H1 (cell line): ENCODE measurements around the gene CGB2. TPM values are rescaled to one million over a fixed set of nuclear protein-coding genes. Genes with fewer than 3 reads are reported as not detected.

ENCODE experiments used
- CTCF ChIA-PET: fragments of 300-600 bp; sonication (Branson Sonifier 250); formaldehyde crosslinking; loops from one replicate; lab custom pipeline; 2021; ENCODE audit not compliant: partially characterized antibody; lab: Charles Lee
- POLR2A ChIA-PET: fragments of 300-600 bp; sonication (Branson Sonifier 250); formaldehyde crosslinking; loops from one replicate; lab custom pipeline; 2021; ENCODE audit warnings: inconsistent platforms; ENCODE audit not compliant: partially characterized antibody; lab: Charles Lee
- DNase-seq, 2 experiments: peaks; one replicate each; pipeline versions ENCODE4 v3.0.0 to v3.0.0-alpha.2; 2010 to 2022; ENCODE audit warnings: low spot score in 2 of 2, low read depth in 1 of 2, mixed read lengths in 1 of 2
- FAIRE-seq: peaks from 2 replicates; lab custom pipeline; 2011; peaks lifted over from hg19 to GRCh38; lab: Jason Lieb, UNC
- H2AFZ ChIP-seq: 2 replicates; pipeline ENCODE4 v1.8.1; 2012; ENCODE audit warnings: low read length, inconsistent platforms
- H2AK5ac ChIP-seq: 2 replicates; pipeline ENCODE4 v1.6.1; 2013; ENCODE audit warnings: low read depth, low read length
- H2BK120ac ChIP-seq: replicated peaks from 2 replicates; pipeline ENCODE3; 2013; ENCODE audit warnings: low read depth, low read length, inconsistent platforms
- H2BK12ac ChIP-seq: 2 replicates; pipeline ENCODE4 v1.6.1; 2013; ENCODE audit warnings: low read depth, low read length
- H2BK15ac ChIP-seq: 2 replicates; pipeline ENCODE4 v1.6.1; 2013; ENCODE audit warnings: low read length
- H2BK20ac ChIP-seq: 2 replicates; pipeline ENCODE4 v1.6.1; 2013; ENCODE audit warnings: low read length
- H2BK5ac ChIP-seq: 2 replicates; pipeline ENCODE4 v1.6.1; 2013; ENCODE audit warnings: low read depth, low read length
- H3K14ac ChIP-seq: 2 replicates; pipeline ENCODE4 v1.6.1; 2013; ENCODE audit warnings: inconsistent platforms; ENCODE audit not compliant: insufficient read length
- H3K18ac ChIP-seq: 2 replicates; pipeline ENCODE4 v1.6.1; 2013; ENCODE audit warnings: low read length; ENCODE audit errors: extremely low read depth
- H3K23ac ChIP-seq: 2 replicates; pipeline ENCODE4 v1.6.1; 2013; ENCODE audit warnings: inconsistent platforms; ENCODE audit not compliant: insufficient read length
- H3K23me2 ChIP-seq: 2 replicates; pipeline ENCODE4 v1.6.1; 2013; ENCODE audit warnings: low read depth, low read length
- H3K27ac ChIP-seq: 2 replicates; pipeline ENCODE4 v1.6.1; 2011; ENCODE audit warnings: low read depth, low read length, inconsistent platforms
- H3K27me3 ChIP-seq, 4 experiments: replicated peaks in 1 of 4; 1 replicate in 1 of 4; 2 replicates in 3 of 4; pipeline versions ENCODE4 v1.6.1 to v1.8.1; 2011 to 2013; ENCODE audit warnings: low read length in 3 of 4, mild to moderate bottlenecking in 3 of 4, inconsistent platforms in 2 of 4, mixed read lengths in 2 of 4, moderate library complexity in 1 of 4; ENCODE audit not compliant: control insufficient read depth in 3 of 4, insufficient read depth in 3 of 4; ENCODE audit errors: extremely low read depth in 1 of 4
- H3K36me3 ChIP-seq, 4 experiments: 2 replicates each; pipeline versions ENCODE4 v1.6.1 to v1.8.1; 2011 to 2013; ENCODE audit warnings: mild to moderate bottlenecking in 4 of 4, low read length in 3 of 4, moderate library complexity in 2 of 4, control low read depth in 1 of 4, inconsistent platforms in 1 of 4; ENCODE audit not compliant: insufficient read depth in 4 of 4, control insufficient read depth in 2 of 4
- H3K4ac ChIP-seq: replicated peaks from 2 replicates; pipeline ENCODE3; 2013; ENCODE audit warnings: low read length, low read depth, mixed read lengths, inconsistent platforms; ENCODE audit not compliant: insufficient read length
- H3K4me1 ChIP-seq, 4 experiments: replicated peaks in 1 of 4; 1 replicate in 1 of 4; 2 replicates in 3 of 4; pipeline versions ENCODE4 v1.6.1 to v1.8.1; 2011 to 2013; ENCODE audit warnings: low read length in 3 of 4, inconsistent platforms in 2 of 4, mixed read lengths in 1 of 4; ENCODE audit not compliant: insufficient read depth in 4 of 4, control insufficient read depth in 3 of 4
- H3K4me2 ChIP-seq, 2 experiments: 2 replicates each; pipeline versions ENCODE4 v1.6.1 to v1.8.1; 2011 to 2013; ENCODE audit warnings: low read depth in 2 of 2, low read length in 2 of 2, control low read depth in 1 of 2, inconsistent platforms in 1 of 2, mild to moderate bottlenecking in 1 of 2; ENCODE audit not compliant: insufficient read depth in 1 of 2
- H3K4me3 ChIP-seq, 4 experiments: fragments of 200-600, 300-600 bp in 1 of 4; sonication (generic), shearing (Covaris generic), sonication (Bioruptor Twin) in 1 of 4; 2 replicates each; pipeline versions ENCODE4 v1.5.1 to v1.8.1; 2011 to 2016; ENCODE audit warnings: low read length in 4 of 4, low read depth in 3 of 4, control low read depth in 2 of 4, inconsistent platforms in 2 of 4, mild to moderate bottlenecking in 2 of 4, mixed read lengths in 1 of 4, moderate library complexity in 1 of 4; ENCODE audit not compliant: insufficient read depth in 2 of 4; ENCODE audit errors: extremely low read depth in 1 of 4
- H3K56ac ChIP-seq: replicated peaks from 2 replicates; pipeline ENCODE3; 2013; ENCODE audit warnings: low read depth, mild to moderate bottlenecking, mixed read lengths, low read length, inconsistent platforms; ENCODE audit not compliant: insufficient read length
- H3K79me1 ChIP-seq: 2 replicates; pipeline ENCODE4 v1.6.1; 2013; ENCODE audit warnings: low read depth, low read length, control low read depth
- H3K79me2 ChIP-seq, 2 experiments: 2 replicates each; pipeline versions ENCODE4 v1.6.1 to v1.8.1; 2012 to 2013; ENCODE audit warnings: low read length in 2 of 2, mild to moderate bottlenecking in 2 of 2, inconsistent platforms in 1 of 2; ENCODE audit not compliant: insufficient read depth in 2 of 2, control insufficient read depth in 1 of 2
- H3K9ac ChIP-seq, 4 experiments: replicated peaks in 1 of 4; 1 replicate in 1 of 4; 2 replicates in 3 of 4; pipeline versions ENCODE4 v1.6.1 to v1.8.1; 2011 to 2013; ENCODE audit warnings: low read depth in 3 of 4, low read length in 3 of 4, control low read depth in 2 of 4, mild to moderate bottlenecking in 2 of 4, moderate library complexity in 2 of 4, inconsistent platforms in 1 of 4; ENCODE audit errors: extremely low read depth in 1 of 4
- H3K9me3 ChIP-seq, 2 experiments: 2 replicates each; pipeline versions ENCODE4 v1.6.1 to v1.8.1; 2012 to 2013; ENCODE audit warnings: mild to moderate bottlenecking in 2 of 2, moderate library complexity in 2 of 2, control low read depth in 1 of 2, inconsistent platforms in 1 of 2, low read depth in 1 of 2, low read length in 1 of 2, mixed read lengths in 1 of 2; ENCODE audit not compliant: insufficient read depth in 2 of 2
- H4K20me1 ChIP-seq, 2 experiments: replicated peaks in 1 of 2; 2 replicates each; pipeline versions ENCODE3 to v1.8.1; 2011 to 2013; ENCODE audit warnings: inconsistent platforms in 2 of 2, low read length in 2 of 2, mild to moderate bottlenecking in 1 of 2; ENCODE audit not compliant: insufficient read depth in 2 of 2, control insufficient read depth in 1 of 2
- H4K5ac ChIP-seq: 2 replicates; pipeline ENCODE4 v1.6.1; 2013; ENCODE audit warnings: low read length, low read depth, mixed read lengths, inconsistent platforms; ENCODE audit not compliant: insufficient read length
- H4K8ac ChIP-seq: 2 replicates; pipeline ENCODE4 v1.8.0; 2013; ENCODE audit warnings: mild to moderate bottlenecking, moderate library complexity, low read length, inconsistent platforms; ENCODE audit not compliant: insufficient read depth; ENCODE audit errors: extremely low read depth
- H4K91ac ChIP-seq: replicated peaks from 2 replicates; pipeline ENCODE3; 2013; ENCODE audit warnings: low read length, mixed read lengths, inconsistent platforms; ENCODE audit not compliant: insufficient read length
- BRCA1 ChIP-seq: IDR thresholded peaks from 2 replicates; pipeline ENCODE4 v1.6.1; 2012; ENCODE audit warnings: low read depth, low read length, improper control_type of control experiment
- EGR1 ChIP-seq: IDR thresholded peaks from 2 replicates; pipeline ENCODE4 v1.6.1; 2011; ENCODE audit warnings: low read depth, low read length, borderline replicate concordance
- RNF2 ChIP-seq: fragments of 200-900, 300-1000 bp; sonication (generic); IDR thresholded peaks from 2 replicates; pipeline ENCODE4 v1.7.1; 2016; ENCODE audit warnings: borderline replicate concordance, low read depth, mild to moderate bottlenecking, antibody characterized with exemption, low read length; ENCODE audit not compliant: poor library complexity, severe bottlenecking; ENCODE audit errors: missing control alignments
- SRF ChIP-seq: IDR thresholded peaks from 2 replicates; pipeline ENCODE4 v1.6.1; 2011; ENCODE audit warnings: mild to moderate bottlenecking, low read depth, low read length, moderate library complexity
- TBP ChIP-seq: IDR thresholded peaks from 2 replicates; pipeline ENCODE4 v1.6.1; 2011; ENCODE audit warnings: low read depth, low read length, improper control_type of control experiment
- WGBS, 2 experiments: shearing (Covaris generic) in 1 of 2; methylation state at CpG; one replicate each; pipeline versions ENCODE4 v1.1.6 to v1.1.7; 2013 to 2015; ENCODE audit warnings: low lambda C conversion rate in 2 of 2, mixed read lengths in 2 of 2, inconsistent platforms in 1 of 2, low coverage in 1 of 2, missing lambda C conversion rate in 1 of 2; ENCODE audit not compliant: insufficient replicate concordance in 2 of 2, insufficient coverage in 1 of 2, insufficient read length in 1 of 2; ENCODE audit errors: extremely low coverage in 1 of 2, missing lambda C conversion rate in 1 of 2; 5-methylcytosine and 5-hydroxymethylcytosine counted together
- polyA plus RNA-seq, 7 experiments: library from polyadenylated mRNA; depleted of rRNA in 3 of 7; stranded (reverse) in 5 of 7; unstranded in 2 of 7; fragments of >200 nt in 5 of 7; fragments of 200-250 nt in 2 of 7; gene quantifications; 1 replicate in 5 of 7; 2 replicates in 1 of 7; 4 replicates in 1 of 7; pipeline versions ENCODE4 v1.2.1 to v1.2.3, GENCODE V29; 2011 to 2013; ENCODE audit warnings: missing spikeins in 2 of 7, mixed read lengths in 2 of 7
- total RNA-seq: library from RNA; stranded (reverse); fragmentation: NEBNext Ultra II Directional; extraction: Animal tissue kit (Norgen Biotek cat#: 25700); gene quantifications from 2 replicates; pipeline ENCODE4 v1.2.1, GENCODE V29; 2021

The CGB2 gene
- total and polyA plus RNA-seq, 2 of the 8 experiments (the other 6 are each of a cell fraction or from before 2014, with no cell fraction given), result 0.71 to 3.2 TPM

DNA sequence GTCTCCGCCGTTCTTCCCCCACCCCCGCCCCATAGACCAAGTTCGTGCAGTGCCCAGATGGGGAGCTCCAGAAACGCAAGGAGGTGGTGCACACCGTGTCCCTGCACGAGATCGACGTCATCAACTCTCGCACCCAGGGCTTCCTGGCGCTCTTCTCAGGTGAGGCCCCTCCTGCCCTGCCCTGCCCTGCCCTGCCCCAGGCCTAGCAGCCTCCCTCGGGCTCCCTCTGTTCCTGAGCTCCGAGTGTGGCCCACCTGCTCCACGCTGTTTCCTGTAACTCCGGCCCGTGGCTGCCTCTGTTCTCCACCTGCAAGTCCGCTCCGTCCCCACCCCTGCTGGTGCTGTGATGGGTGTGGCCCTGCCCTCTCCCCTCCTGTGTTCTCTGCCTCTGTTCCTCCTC is 21.2 kb upstream of the CGB2 start:
- H4K8ac ChIP-seq, result no peak overlapping the region
- no peak overlapping the region for H3K4ac ChIP-seq
- no peak overlapping the region for H3K4me3 ChIP-seq
- no peak for TF ChIP-seq TBP
- TF ChIP-seq SRF, result no peak
- no peak for TF ChIP-seq BRCA1
- TF ChIP-seq RNF2, result no peak
- no peak for TF ChIP-seq EGR1
- TF ChIP-seq, all 59 proteins: peak for 0
- no peak overlapping the region for H3K27ac ChIP-seq
- no peaks in the 10 kb centered on the region for H3K9me3 ChIP-seq
- no peaks in the 10 kb centered on the region for H3K27me3 ChIP-seq
- H3K56ac ChIP-seq, result no peak overlapping the region
- no peak overlapping the region for H2BK120ac ChIP-seq
- ChIA-PET CTCF (interaction anchor here (0.6 to 6.2 kb wide), 6 partner anchors 12 to 215 kb away, joined by 3 to 66 read pairs (median 3); partner anchors contain the start of gene CGB2), POLR2A (interaction anchor here (0.9 to 2.2 kb wide), 3 partner anchors 9 to 12 kb away, joined by 3 to 8 read pairs (median 3); no protein-coding TSS in a partner anchor)
- no peak for FAIRE-seq
- H3K79me1 ChIP-seq, result peaks cover 2% of the 10 kb centered on the region; the same call in 1 of the 2 replicates
- 81% methylated on average over 17 of the region's 18 CpGs; no CpG with 5 or more reads in 1 of the 2 experiments for WGBS, 2 experiments
- no peak overlapping the region for H3K14ac ChIP-seq
- H2BK12ac ChIP-seq, result no peak overlapping the region
- H3K23me2 ChIP-seq, result no peaks in the 10 kb centered on the region
- H3K4me2 ChIP-seq, result no peak overlapping the region
- no peak overlapping the region for H2BK15ac ChIP-seq
- H4K20me1 ChIP-seq, result peaks cover 3 to 9% of the 10 kb centered on the region in 2 experiments
- peaks cover 15 to 40% (median 31%) of the 10 kb centered on the region in 4 experiments; a peak in 7 of 8 replicates for H3K36me3 ChIP-seq
- no peak overlapping the region for H2BK20ac ChIP-seq
- no peaks in the 10 kb centered on the region for H3K79me2 ChIP-seq
- H4K5ac ChIP-seq, result no peak overlapping the region
- no peak overlapping the region for H2BK5ac ChIP-seq
- H3K9ac ChIP-seq, result no peak overlapping the region
- H3K18ac ChIP-seq, result no peak overlapping the region
- no peak overlapping the region for H2AK5ac ChIP-seq
- no peak for DNase-seq
- H3K4me1 ChIP-seq, result no peaks in the 10 kb centered on the region
- H2AFZ ChIP-seq, result no peak overlapping the region
- no peak overlapping the region for H3K23ac ChIP-seq
- no peak overlapping the region for H4K91ac ChIP-seq
